A549 (cell line): ENCODE measurements around the gene NRM. TPM values are rescaled to one million over a fixed set of nuclear protein-coding genes. Genes with fewer than 3 reads are reported as not detected.

Experiments
- ATAC-seq, 2 experiments: fragments of 200-7000 bp in 1 of 2; fragments of >200 bp in 1 of 2; cut with Nextera tagmentation in 1 of 2; cut with Tn5 transposase in 1 of 2; 3 replicates each; pipeline versions ENCODE4 v1.8.0 to v1.9.1; 2018 to 2020; ENCODE audit warnings: mild to moderate bottlenecking in 1 of 2, moderate library complexity in 1 of 2
- CTCF ChIA-PET: fragments of 300-600 bp; sonication (Branson Sonifier 250); formaldehyde crosslinking; extraction: SDS; loops from one replicate; lab custom pipeline; 2021; ENCODE audit warnings: antibody characterized with exemption, inconsistent platforms; lab: Yijun Ruan, JAX
- POLR2A ChIA-PET: fragments of 350-600 bp; formaldehyde crosslinking; extraction: SDS; loops from one replicate; lab custom pipeline; 2021; ENCODE audit warnings: antibody characterized with exemption, inconsistent platforms; lab: Yijun Ruan, JAX
- DNase-seq, 2 experiments: peaks; one replicate each; pipeline versions ENCODE4 v3.0.0 to v3.0.0-alpha.2; 2011 to 2016; ENCODE audit warnings: low read depth in 1 of 2, low spot score in 1 of 2
- FAIRE-seq: peaks from 2 replicates; lab custom pipeline; 2011; peaks lifted over from hg19 to GRCh38; lab: Jason Lieb, UNC
- H3K27ac ChIP-seq, 2 experiments: fragments of >200 bp; sonication (Bioruptor Twin); formaldehyde crosslinking; 3 replicates each; pipeline ENCODE4 v1.5.1; 2016 to 2017
- H3K4me1 ChIP-seq: fragments of >200 bp; sonication (Bioruptor Twin); formaldehyde crosslinking; 3 replicates; pipeline ENCODE4 v1.6.1; 2016
- H3K4me2 ChIP-seq: fragments of >200 bp; sonication (Bioruptor Twin); formaldehyde crosslinking; 3 replicates; pipeline ENCODE4 v1.6.1; 2016
- H3K4me3 ChIP-seq: fragments of >200 bp; sonication (Bioruptor Twin); formaldehyde crosslinking; 3 replicates; pipeline ENCODE4 v1.5.1; 2016
- H3K9me3 ChIP-seq: fragments of >200 bp; sonication (Bioruptor Twin); formaldehyde crosslinking; 3 replicates; pipeline ENCODE4 v1.6.1; 2016
- BHLHE40 ChIP-seq: IDR thresholded peaks from 2 replicates; pipeline ENCODE4 v1.6.1; 2012; ENCODE audit warnings: low read depth, low read length, inconsistent platforms
- CEBPB ChIP-seq, 2 experiments: fragments of >200 bp in 1 of 2; sonication (Bioruptor Twin) in 1 of 2; formaldehyde crosslinking in 1 of 2; IDR thresholded peaks; 2 replicates each; pipeline ENCODE4 v1.6.1; 2012 to 2016
- CHD4 ChIP-seq: fragments of 200-600 bp; sonication (generic); IDR thresholded peaks from 2 replicates; pipeline ENCODE4 v1.6.1; 2016; ENCODE audit warnings: antibody characterized with exemption, mild to moderate bottlenecking, borderline replicate concordance
- EHF ChIP-seq: fragments of 250-450 bp; sonication (Bioruptor Pico); IDR thresholded peaks from 2 replicates; pipeline ENCODE4 v1.5.0; 2020; ENCODE audit warnings: mild to moderate bottlenecking
- FOSB ChIP-seq: fragments of 250-450 bp; sonication (Bioruptor Pico); IDR thresholded peaks from 2 replicates; pipeline ENCODE4 v1.5.0; 2020; ENCODE audit warnings: mild to moderate bottlenecking, moderate library complexity
- HOXA7 ChIP-seq: fragments of 250-450 bp; sonication (Bioruptor Pico); IDR thresholded peaks from 2 replicates; pipeline ENCODE4 v1.5.0; 2020; ENCODE audit warnings: mild to moderate bottlenecking, moderate library complexity
- HOXB13 ChIP-seq: fragments of 250-450 bp; sonication (Bioruptor Pico); IDR thresholded peaks from 2 replicates; pipeline ENCODE4 v1.5.0; 2020; ENCODE audit warnings: low read depth, mild to moderate bottlenecking, moderate library complexity
- HOXB5 ChIP-seq: fragments of 250-450 bp; sonication (Bioruptor Pico); IDR thresholded peaks from 2 replicates; pipeline ENCODE4 v1.5.0; 2020; ENCODE audit warnings: mild to moderate bottlenecking, moderate library complexity
- JUN ChIP-seq, 2 experiments: fragments of >200 bp; sonication (Bioruptor Twin); formaldehyde crosslinking; IDR thresholded peaks; 2 replicates in 1 of 2; 3 replicates in 1 of 2; pipeline ENCODE4 v1.6.1; 2016 to 2017
- JUNB ChIP-seq: fragments of >200 bp; sonication (Bioruptor Twin); formaldehyde crosslinking; IDR thresholded peaks from 2 replicates; pipeline ENCODE4 v1.6.1; 2016
- MYC ChIP-seq: IDR thresholded peaks from 2 replicates; pipeline ENCODE4 v1.6.1; 2012; ENCODE audit warnings: mild to moderate bottlenecking, inconsistent platforms, low read length, improper control_type of control experiment, borderline replicate concordance
- NPAS2 ChIP-seq: fragments of 250-450 bp; sonication (Bioruptor Pico); IDR thresholded peaks from 2 replicates; pipeline ENCODE4 v1.8.0; 2022; ENCODE audit warnings: mild to moderate bottlenecking, moderate library complexity, borderline replicate concordance
- PHF8 ChIP-seq: fragments of 200-600 bp; sonication (generic); IDR thresholded peaks from 2 replicates; pipeline ENCODE4 v1.6.1; 2016; ENCODE audit warnings: low read depth, mild to moderate bottlenecking, antibody characterized with exemption, moderate library complexity, borderline replicate concordance
- POLR2AphosphoS2 ChIP-seq: conservative IDR thresholded peaks from 2 replicates; pipeline ENCODE4 v1.6.1; 2012; ENCODE audit warnings: low read length, improper control_type of control experiment, inconsistent platforms
- RAD21 ChIP-seq, 2 experiments: fragments of >200 bp in 1 of 2; sonication (Bioruptor Twin) in 1 of 2; formaldehyde crosslinking in 1 of 2; IDR thresholded peaks in 1 of 2; conservative IDR thresholded peaks in 1 of 2; 2 replicates in 1 of 2; 3 replicates in 1 of 2; pipeline ENCODE4 v1.6.1; 2012 to 2018; ENCODE audit warnings: inconsistent platforms in 1 of 2
- RARB ChIP-seq: fragments of 250-450 bp; sonication (Bioruptor Pico); IDR thresholded peaks from 2 replicates; pipeline ENCODE4 v1.8.0; 2021; ENCODE audit warnings: mild to moderate bottlenecking, moderate library complexity
- RFX5 ChIP-seq: fragments of 450-650 bp; IDR thresholded peaks from 2 replicates; pipeline ENCODE4 v1.7.1; 2014; ENCODE audit warnings: antibody characterized with exemption, mild to moderate bottlenecking, moderate library complexity
- SMC3 ChIP-seq: fragments of >200 bp; sonication (Bioruptor Twin); formaldehyde crosslinking; IDR thresholded peaks from 3 replicates; pipeline ENCODE4 v1.6.1; 2018; ENCODE audit warnings: inconsistent platforms
- TFCP2L1 ChIP-seq: fragments of 250-450 bp; sonication (Bioruptor Pico); IDR thresholded peaks from 2 replicates; pipeline ENCODE4 v1.5.0; 2021; ENCODE audit warnings: mild to moderate bottlenecking
- TP53 ChIP-seq: fragments of 250-450 bp; sonication (Bioruptor Pico); IDR thresholded peaks from 2 replicates; pipeline ENCODE4 v1.5.0; 2021; ENCODE audit warnings: mild to moderate bottlenecking, moderate library complexity
- ZC3H11A ChIP-seq: fragments of 450-650 bp; IDR thresholded peaks from 2 replicates; pipeline ENCODE4 v1.6.1; 2014; ENCODE audit warnings: antibody characterized with exemption, mild to moderate bottlenecking
- ZNF302 ChIP-seq: fragments of 250-450 bp; sonication (Bioruptor Pico); IDR thresholded peaks from 2 replicates; pipeline ENCODE4 v1.9.0; 2021; ENCODE audit warnings: inconsistent platforms, mild to moderate bottlenecking, moderate library complexity
- ZSCAN20 ChIP-seq: fragments of 250-450 bp; sonication (Bioruptor Pico); IDR thresholded peaks from 2 replicates; pipeline ENCODE4 v1.8.0; 2022; ENCODE audit warnings: mild to moderate bottlenecking, moderate library complexity
- WGBS: methylation state at CpG from one replicate; pipeline ENCODE4 v1.1.6; 2017; ENCODE audit errors: missing lambda C conversion rate; 5-methylcytosine and 5-hydroxymethylcytosine counted together
- polyA plus RNA-seq, 4 experiments: library from polyadenylated mRNA; depleted of rRNA in 3 of 4; stranded (reverse); fragments of >200 nt; fragmentation: RNase III in 1 of 4; extraction: RNeasy Plus Mini Kit Qiagen cat#74134 plus additional on column Dnase treatment in 1 of 4; gene quantifications; 2 replicates in 3 of 4; 3 replicates in 1 of 4; pipeline ENCODE4 v1.2.3, GENCODE V29; 2011 to 2017
- TF ChIP-seq, protein P1 (sequence below): fragments of >200 bp; sonication (Bioruptor Twin); formaldehyde crosslinking; IDR thresholded peaks from 3 replicates; pipeline ENCODE4 v1.6.1; 2016
- TF ChIP-seq, protein P2 (sequence below): IDR thresholded peaks from 2 replicates; pipeline ENCODE4 v1.6.1; 2012
- TF ChIP-seq, protein P3 (sequence below): fragments of 450-650 bp; IDR thresholded peaks from 2 replicates; pipeline ENCODE4 v1.6.1; 2014; ENCODE audit warnings: antibody characterized with exemption
- TF ChIP-seq, protein P4 (sequence below): fragments of 250-450 bp; sonication (Bioruptor Pico); IDR thresholded peaks from 2 replicates; pipeline ENCODE4 v1.5.0; 2021; ENCODE audit warnings: mild to moderate bottlenecking, moderate library complexity, borderline replicate concordance
- TF ChIP-seq, protein P5 (sequence below): fragments of >200 bp; sonication (Bioruptor Twin); formaldehyde crosslinking; IDR thresholded peaks from 3 replicates; pipeline ENCODE4 v1.5.1; 2016

NRM gene
- polyA plus RNA-seq, 2 of the 4 experiments (the other 2 are of a cell fraction): 11.3 to 13.0 TPM

DNA sequence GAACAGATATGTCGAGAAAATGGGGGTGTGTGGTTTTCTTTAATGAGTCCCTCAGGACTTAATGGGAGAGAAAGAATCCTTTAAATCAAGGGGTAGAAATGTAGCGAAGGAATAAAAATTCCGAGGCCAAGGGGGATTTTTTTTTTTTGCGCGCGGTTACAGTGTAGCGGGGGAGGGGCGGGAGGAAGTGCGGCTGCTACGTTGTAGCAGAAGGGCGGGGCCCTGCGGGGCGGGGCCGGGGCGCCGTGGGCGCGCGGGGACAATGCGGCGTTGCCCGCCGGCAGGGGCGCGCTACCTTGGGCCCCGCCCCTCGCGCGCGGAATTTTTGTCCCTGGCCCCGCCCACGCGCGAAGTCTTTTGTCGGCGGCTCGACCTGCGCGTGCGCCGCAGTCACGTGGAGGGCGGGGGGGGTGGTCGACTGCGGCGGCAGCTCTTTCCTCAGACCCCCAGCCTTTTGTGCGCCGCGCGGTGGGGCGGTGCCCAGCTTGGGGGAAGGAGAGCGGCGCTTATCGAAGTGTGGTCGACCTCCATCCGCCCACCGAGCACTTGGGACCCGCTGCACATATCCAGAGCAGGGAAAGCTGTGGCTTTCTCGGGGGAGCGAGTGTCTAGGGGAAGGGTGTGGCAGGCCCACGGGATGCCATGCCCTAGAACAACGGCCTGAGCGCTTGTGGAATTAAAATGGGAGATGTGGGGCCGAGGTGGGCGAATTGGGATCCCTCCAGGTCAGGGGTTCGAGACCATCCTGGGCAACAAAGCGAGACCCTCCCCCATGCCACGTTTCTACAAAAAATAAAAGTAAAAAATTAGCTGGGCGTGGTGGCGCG is 30.6 kb upstream of the NRM start:
- Histone ChIP-seq H3K4me1 (peaks cover 55% of the 10 kb centered on the region), H3K9me3 (no peaks in the 10 kb centered on the region), H3K4me3 (peak overlapping the region; percentile 98), H3K27ac (peak overlapping the region; percentile 99 to 100), H3K4me2 (peak overlapping the region; percentile 96)
- 1% methylated on average over 23 of the region's 71 CpGs for WGBS
- ATAC-seq (peak in 1 of 2 experiments; percentile 17; a peak in 4 of 6 replicates), FAIRE-seq (no peak), DNase-seq (peak in 1 of 2 experiments; percentile 87)
- POLR2A ChIA-PET: interaction anchor here (0.6 to 3.5 kb wide), 11 partner anchors 9 to 107 kb away, joined by 3 to 12 read pairs (median 4); partner anchors contain the start of genes DHX16, IER3 and NRM
- peak; percentile 38; the same call in 1 of the 2 replicates for TF ChIP-seq RARB (CRISPR knock-in tag)
- TF ChIP-seq CEBPB (IDR thresholded peaks at IDR 0.05): no peak
- no peak for TF ChIP-seq ZSCAN20
- TF ChIP-seq MYC: no peak
- no peak; the same call in 1 of the 2 replicates for TF ChIP-seq NPAS2 (CRISPR knock-in tag)
- TF ChIP-seq ZC3H11A: no peak
- TF ChIP-seq EHF (CRISPR knock-in tag): peak; percentile 23; the same call in 1 of the 2 replicates
- peak; percentile 45 for TF ChIP-seq BHLHE40
- no peak for TF ChIP-seq HOXB5 (CRISPR knock-in tag)
- TF ChIP-seq JUN (IDR thresholded peaks at IDR 0.05): peak; percentile 57 to 74
- no peak for TF ChIP-seq SMC3
- no peak for TF ChIP-seq CHD4
- TF ChIP-seq, protein P1, sequence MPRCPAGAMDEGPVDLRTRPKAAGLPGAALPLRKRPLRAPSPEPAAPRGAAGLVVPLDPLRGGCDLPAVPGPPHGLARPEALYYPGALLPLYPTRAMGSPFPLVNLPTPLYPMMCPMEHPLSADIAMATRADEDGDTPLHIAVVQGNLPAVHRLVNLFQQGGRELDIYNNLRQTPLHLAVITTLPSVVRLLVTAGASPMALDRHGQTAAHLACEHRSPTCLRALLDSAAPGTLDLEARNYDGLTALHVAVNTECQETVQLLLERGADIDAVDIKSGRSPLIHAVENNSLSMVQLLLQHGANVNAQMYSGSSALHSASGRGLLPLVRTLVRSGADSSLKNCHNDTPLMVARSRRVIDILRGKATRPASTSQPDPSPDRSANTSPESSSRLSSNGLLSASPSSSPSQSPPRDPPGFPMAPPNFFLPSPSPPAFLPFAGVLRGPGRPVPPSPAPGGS: no peak
- TF ChIP-seq, protein P2, sequence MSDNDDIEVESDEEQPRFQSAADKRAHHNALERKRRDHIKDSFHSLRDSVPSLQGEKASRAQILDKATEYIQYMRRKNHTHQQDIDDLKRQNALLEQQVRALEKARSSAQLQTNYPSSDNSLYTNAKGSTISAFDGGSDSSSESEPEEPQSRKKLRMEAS: peak; percentile 69; the same call in 1 of the 2 replicates
- no peak for TF ChIP-seq JUNB
- no peak for TF ChIP-seq RAD21 (conservative IDR thresholded peaks at IDR 0.05 in 1 of 2, IDR thresholded peaks at IDR 0.05 in 1 of 2)
- peak; percentile 75 for TF ChIP-seq HOXA7 (CRISPR knock-in tag)
- peak; percentile 33; the same call in 1 of the 2 replicates for TF ChIP-seq FOSB (CRISPR knock-in tag)
- no peak for TF ChIP-seq PHF8
- TF ChIP-seq HOXB13 (CRISPR knock-in tag): no peak
- no peak for TF ChIP-seq RFX5
- TF ChIP-seq, protein P3, sequence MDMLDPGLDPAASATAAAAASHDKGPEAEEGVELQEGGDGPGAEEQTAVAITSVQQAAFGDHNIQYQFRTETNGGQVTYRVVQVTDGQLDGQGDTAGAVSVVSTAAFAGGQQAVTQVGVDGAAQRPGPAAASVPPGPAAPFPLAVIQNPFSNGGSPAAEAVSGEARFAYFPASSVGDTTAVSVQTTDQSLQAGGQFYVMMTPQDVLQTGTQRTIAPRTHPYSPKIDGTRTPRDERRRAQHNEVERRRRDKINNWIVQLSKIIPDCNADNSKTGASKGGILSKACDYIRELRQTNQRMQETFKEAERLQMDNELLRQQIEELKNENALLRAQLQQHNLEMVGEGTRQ: peak; percentile 90
- TF ChIP-seq POLR2AphosphoS2: 0 out of 2 replicates have a peak, but pooled peaks have one; percentile 65
- TF ChIP-seq, protein P4, sequence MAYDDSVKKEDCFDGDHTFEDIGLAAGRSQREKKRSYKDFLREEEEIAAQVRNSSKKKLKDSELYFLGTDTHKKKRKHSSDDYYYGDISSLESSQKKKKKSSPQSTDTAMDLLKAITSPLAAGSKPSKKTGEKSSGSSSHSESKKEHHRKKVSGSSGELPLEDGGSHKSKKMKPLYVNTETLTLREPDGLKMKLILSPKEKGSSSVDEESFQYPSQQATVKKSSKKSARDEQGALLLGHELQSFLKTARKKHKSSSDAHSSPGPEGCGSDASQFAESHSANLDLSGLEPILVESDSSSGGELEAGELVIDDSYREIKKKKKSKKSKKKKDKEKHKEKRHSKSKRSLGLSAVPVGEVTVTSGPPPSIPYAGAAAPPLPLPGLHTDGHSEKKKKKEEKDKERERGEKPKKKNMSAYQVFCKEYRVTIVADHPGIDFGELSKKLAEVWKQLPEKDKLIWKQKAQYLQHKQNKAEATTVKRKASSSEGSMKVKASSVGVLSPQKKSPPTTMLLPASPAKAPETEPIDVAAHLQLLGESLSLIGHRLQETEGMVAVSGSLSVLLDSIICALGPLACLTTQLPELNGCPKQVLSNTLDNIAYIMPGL (CRISPR knock-in tag): 0 out of 2 replicates have a peak, but pooled peaks have one; percentile 25
- no peak; the same call in none of the 2 replicates for TF ChIP-seq TFCP2L1 (CRISPR knock-in tag)
- TF ChIP-seq TP53: peak; percentile 76; the same call in 1 of the 2 replicates
- TF ChIP-seq ZNF302: no peak
- TF ChIP-seq, protein P5, sequence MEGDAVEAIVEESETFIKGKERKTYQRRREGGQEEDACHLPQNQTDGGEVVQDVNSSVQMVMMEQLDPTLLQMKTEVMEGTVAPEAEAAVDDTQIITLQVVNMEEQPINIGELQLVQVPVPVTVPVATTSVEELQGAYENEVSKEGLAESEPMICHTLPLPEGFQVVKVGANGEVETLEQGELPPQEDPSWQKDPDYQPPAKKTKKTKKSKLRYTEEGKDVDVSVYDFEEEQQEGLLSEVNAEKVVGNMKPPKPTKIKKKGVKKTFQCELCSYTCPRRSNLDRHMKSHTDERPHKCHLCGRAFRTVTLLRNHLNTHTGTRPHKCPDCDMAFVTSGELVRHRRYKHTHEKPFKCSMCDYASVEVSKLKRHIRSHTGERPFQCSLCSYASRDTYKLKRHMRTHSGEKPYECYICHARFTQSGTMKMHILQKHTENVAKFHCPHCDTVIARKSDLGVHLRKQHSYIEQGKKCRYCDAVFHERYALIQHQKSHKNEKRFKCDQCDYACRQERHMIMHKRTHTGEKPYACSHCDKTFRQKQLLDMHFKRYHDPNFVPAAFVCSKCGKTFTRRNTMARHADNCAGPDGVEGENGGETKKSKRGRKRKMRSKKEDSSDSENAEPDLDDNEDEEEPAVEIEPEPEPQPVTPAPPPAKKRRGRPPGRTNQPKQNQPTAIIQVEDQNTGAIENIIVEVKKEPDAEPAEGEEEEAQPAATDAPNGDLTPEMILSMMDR: no peak; the same call in 2 of the 3 replicates
- CTCF ChIA-PET: interaction anchor here (0.7 to 18.8 kb wide), 26 partner anchors 10 to 369 kb away, joined by 3 to 539 read pairs (median 6); partner anchors contain the start of genes DHX16, NRM and VARS2
